Measurements from ENCODE around the gene COQ5.

COQ5 gene

DNA sequence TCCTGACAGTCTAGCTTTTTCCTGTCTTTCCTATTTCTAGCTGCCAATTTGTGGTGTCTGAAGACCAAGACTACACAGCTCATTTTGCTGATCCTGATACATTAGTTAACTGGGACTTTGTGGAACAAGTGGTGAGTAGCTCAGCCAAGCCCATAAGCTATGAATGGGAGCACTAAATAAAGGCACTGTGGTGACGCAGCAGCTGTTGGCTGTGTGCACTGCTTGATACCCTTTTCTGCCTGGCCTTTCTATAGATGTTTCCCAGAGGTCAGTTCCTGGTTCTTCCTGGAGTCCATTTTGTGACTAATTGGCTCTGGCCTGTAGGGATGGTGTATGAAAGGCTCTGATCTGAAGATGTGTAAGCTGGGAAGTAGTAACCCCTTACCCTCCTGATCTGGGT, 25.7 kb upstream of the COQ5 start:
- TF ChIP-seq, protein P1, sequence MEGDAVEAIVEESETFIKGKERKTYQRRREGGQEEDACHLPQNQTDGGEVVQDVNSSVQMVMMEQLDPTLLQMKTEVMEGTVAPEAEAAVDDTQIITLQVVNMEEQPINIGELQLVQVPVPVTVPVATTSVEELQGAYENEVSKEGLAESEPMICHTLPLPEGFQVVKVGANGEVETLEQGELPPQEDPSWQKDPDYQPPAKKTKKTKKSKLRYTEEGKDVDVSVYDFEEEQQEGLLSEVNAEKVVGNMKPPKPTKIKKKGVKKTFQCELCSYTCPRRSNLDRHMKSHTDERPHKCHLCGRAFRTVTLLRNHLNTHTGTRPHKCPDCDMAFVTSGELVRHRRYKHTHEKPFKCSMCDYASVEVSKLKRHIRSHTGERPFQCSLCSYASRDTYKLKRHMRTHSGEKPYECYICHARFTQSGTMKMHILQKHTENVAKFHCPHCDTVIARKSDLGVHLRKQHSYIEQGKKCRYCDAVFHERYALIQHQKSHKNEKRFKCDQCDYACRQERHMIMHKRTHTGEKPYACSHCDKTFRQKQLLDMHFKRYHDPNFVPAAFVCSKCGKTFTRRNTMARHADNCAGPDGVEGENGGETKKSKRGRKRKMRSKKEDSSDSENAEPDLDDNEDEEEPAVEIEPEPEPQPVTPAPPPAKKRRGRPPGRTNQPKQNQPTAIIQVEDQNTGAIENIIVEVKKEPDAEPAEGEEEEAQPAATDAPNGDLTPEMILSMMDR (IDR thresholded peaks at IDR 0.05; ENCODE audit: low read depth, low read length): no peak

DNA sequence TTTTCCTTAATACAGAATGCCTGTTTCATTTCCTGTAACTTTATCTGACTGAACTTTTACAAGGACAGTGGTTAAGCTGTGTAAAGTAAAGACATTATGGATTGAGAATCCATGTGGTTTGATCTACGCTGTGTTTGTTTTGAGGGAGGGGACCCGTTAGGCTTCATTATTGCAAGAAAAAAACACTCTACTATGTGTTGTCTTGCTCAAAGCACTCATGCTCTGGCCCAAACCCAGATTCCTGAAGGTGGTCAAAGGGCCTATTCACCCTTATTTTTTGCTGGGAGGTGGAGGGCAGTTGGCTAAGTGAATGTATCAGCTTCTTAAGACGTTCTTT, 17.1 kb upstream of the COQ5 start:
- TF ChIP-seq, protein P1 (IDR thresholded peaks at IDR 0.05; ENCODE audit: low read depth, low read length): no peak
- H3K4me3 ChIP-seq (ENCODE audit: low read depth, low read length): no peak overlapping the region

More for the DNA sequence above, 25.7 kb upstream of the COQ5 start:
- H3K4me3 ChIP-seq (ENCODE audit: low read depth, low read length): no peak overlapping the region

DNA sequence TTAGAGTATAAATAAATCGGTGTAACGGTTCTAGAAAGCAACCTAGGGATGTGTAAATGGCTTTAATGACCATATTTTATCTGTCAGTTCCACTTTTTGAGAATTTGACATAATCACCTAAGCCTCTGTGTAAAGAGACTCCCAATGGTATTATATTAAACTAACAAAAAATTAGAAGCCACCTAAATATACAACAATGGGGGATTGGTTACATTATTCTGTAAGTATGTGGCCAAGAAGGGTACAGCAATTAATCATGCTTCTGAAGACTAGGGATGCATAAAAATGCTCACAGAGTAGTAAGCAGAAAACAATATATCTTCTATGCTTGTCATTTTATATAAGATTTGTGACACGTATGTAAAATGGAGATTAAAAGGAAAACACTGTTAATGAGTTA, 15.7 kb upstream of the COQ5 start:
- H3K4me3 ChIP-seq (ENCODE audit: low read depth, low read length): no peak overlapping the region
- TF ChIP-seq, protein P1 (IDR thresholded peaks at IDR 0.05; ENCODE audit: low read depth, low read length): no peak

DNA sequence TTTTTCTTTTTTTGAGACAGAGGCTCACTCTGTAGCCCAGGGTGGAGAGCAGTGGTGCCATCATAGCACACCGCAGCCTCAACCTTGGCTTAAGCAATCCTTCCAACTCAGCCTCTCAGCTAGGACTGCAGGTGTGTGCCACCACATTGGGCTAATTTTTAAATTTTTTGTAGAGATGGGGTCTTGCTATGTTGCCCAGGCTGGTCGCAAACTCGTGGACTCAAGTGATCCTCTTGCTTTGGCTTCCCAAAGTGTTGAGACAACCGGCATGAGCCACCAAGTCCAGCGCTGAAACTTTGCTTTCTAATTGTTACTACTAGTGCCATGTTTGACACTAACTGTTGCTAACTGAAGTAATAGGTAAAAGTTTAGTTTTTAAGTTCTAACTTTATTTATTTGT, 13.2 kb upstream of the COQ5 start:
- TF ChIP-seq, protein P1 (IDR thresholded peaks at IDR 0.05; ENCODE audit: low read depth, low read length): no peak
- no peak overlapping the region for H3K4me3 ChIP-seq (ENCODE audit: low read depth, low read length)

DNA sequence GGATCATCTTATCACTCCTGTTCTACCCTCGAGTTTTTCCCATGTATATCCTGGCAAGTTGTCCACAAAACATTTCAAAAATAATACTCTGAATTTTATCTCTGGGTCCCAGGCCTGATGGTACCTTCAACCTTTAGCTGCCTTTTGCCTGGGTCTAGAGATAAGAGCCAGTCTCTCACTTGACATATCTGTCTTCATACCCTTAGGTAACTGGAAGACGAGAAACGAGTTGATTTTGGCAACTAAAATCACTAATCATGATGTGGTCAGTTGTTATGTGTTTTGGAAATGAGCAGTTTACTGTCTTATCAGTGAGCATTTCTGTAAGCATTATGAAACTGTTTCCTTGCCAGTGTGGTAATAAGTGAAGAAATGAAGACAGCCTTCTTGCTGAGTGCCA, 11.5 kb upstream of the COQ5 start:
- TF ChIP-seq, protein P1 (IDR thresholded peaks at IDR 0.05; ENCODE audit: low read depth, low read length): no peak
- H3K4me3 ChIP-seq (ENCODE audit: low read depth, low read length): no peak overlapping the region

DNA sequence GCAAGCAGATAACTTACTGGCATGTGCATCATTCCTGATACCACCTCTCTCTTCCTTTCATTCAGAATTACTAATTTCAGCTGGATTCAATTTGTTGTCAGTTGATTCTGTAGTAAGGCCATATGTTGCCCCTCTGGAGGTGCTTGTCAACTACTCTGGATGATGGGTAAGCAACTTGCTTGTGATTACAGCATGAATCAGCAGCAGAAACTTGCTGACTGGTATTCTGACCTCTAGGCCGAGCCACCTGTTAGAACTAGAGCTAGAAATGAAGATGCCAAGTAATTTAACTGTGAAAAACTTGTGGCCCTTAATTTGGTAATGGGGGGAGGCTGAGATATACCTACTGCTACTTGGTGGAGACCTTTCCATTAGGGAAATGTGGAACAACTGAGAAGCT, 10.3 kb upstream of the COQ5 start:
- TF ChIP-seq, protein P1 (IDR thresholded peaks at IDR 0.05; ENCODE audit: low read depth, low read length): no peak
- no peak overlapping the region for H3K4me3 ChIP-seq (ENCODE audit: low read depth, low read length)

DNA sequence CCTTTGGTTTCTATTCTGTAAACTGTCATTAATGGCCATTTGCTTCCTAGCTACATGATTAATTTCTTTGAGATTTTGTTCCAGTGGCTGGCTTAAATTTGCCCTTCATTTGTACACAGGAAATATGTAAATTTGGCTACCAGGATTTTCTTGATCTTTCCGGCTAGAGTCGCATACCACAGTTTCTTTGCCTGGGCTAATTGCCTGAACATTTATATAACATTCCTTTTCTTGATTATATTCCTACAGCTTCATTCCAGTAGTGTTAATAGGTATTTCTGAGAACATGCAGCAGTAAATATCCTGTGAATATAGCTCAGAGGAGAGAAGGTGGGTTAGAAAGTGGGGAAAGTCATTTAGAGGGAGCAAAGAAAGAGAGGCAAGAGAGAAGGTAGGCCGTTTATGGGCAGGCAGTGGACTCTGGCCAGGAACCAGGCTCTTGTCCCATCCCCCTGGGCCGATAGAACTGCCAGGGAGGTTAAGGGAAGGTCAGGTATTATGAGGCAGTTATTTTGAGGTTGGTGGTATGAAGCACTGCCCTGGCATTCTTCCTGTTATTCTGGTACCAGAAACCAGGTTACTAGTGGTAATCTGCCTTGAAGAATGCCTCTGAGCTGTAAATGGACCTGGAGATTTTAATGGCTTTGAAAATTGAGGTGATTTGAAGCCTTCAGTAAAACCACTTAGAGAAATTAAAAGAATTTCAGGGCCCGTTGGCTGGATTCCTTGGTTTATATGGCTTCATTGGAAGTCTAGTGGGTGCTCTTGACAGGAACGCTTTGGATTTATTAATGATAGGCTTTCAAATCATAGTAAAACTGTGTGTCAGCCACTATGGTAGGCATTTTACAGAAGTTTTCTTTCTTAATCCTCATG, 9.6 kb upstream of the COQ5 start:
- peak overlapping the region; percentile 14; the same call in 1 of the 2 replicates for H3K4me3 ChIP-seq (ENCODE audit: low read depth, low read length)
- TF ChIP-seq, protein P1 (IDR thresholded peaks at IDR 0.05; ENCODE audit: low read depth, low read length): no peak

Measured in WI38 (cell line).